H1 (cell line): ENCODE results near the gene GPR137. TPM values are rescaled to one million over a fixed set of nuclear protein-coding genes. Genes with fewer than 3 reads are reported as not detected.

Experiments used
- CTCF ChIA-PET: fragments of 300-600 bp; sonication (Branson Sonifier 250); formaldehyde crosslinking; loops from one replicate; lab custom pipeline; 2021; ENCODE audit not compliant: partially characterized antibody; lab: Charles Lee
- POLR2A ChIA-PET: fragments of 300-600 bp; sonication (Branson Sonifier 250); formaldehyde crosslinking; loops from one replicate; lab custom pipeline; 2021; ENCODE audit warnings: inconsistent platforms; ENCODE audit not compliant: partially characterized antibody; lab: Charles Lee
- DNase-seq, 2 experiments: peaks; one replicate each; pipeline versions ENCODE4 v3.0.0 to v3.0.0-alpha.2; 2010 to 2022; ENCODE audit warnings: low spot score in 2 of 2, low read depth in 1 of 2, mixed read lengths in 1 of 2
- FAIRE-seq: peaks from 2 replicates; lab custom pipeline; 2011; peaks lifted over from hg19 to GRCh38; lab: Jason Lieb, UNC
- H2AFZ ChIP-seq: 2 replicates; pipeline ENCODE4 v1.8.1; 2012; ENCODE audit warnings: low read length, inconsistent platforms
- H2AK5ac ChIP-seq: 2 replicates; pipeline ENCODE4 v1.6.1; 2013; ENCODE audit warnings: low read depth, low read length
- H2BK120ac ChIP-seq: replicated peaks from 2 replicates; pipeline ENCODE3; 2013; ENCODE audit warnings: low read depth, low read length, inconsistent platforms
- H2BK12ac ChIP-seq: 2 replicates; pipeline ENCODE4 v1.6.1; 2013; ENCODE audit warnings: low read depth, low read length
- H2BK15ac ChIP-seq: 2 replicates; pipeline ENCODE4 v1.6.1; 2013; ENCODE audit warnings: low read length
- H2BK20ac ChIP-seq: 2 replicates; pipeline ENCODE4 v1.6.1; 2013; ENCODE audit warnings: low read length
- H2BK5ac ChIP-seq: 2 replicates; pipeline ENCODE4 v1.6.1; 2013; ENCODE audit warnings: low read depth, low read length
- H3K14ac ChIP-seq: 2 replicates; pipeline ENCODE4 v1.6.1; 2013; ENCODE audit warnings: inconsistent platforms; ENCODE audit not compliant: insufficient read length
- H3K18ac ChIP-seq: 2 replicates; pipeline ENCODE4 v1.6.1; 2013; ENCODE audit warnings: low read length; ENCODE audit errors: extremely low read depth
- H3K23ac ChIP-seq: 2 replicates; pipeline ENCODE4 v1.6.1; 2013; ENCODE audit warnings: inconsistent platforms; ENCODE audit not compliant: insufficient read length
- H3K23me2 ChIP-seq: 2 replicates; pipeline ENCODE4 v1.6.1; 2013; ENCODE audit warnings: low read depth, low read length
- H3K27ac ChIP-seq: 2 replicates; pipeline ENCODE4 v1.6.1; 2011; ENCODE audit warnings: low read depth, low read length, inconsistent platforms
- H3K27me3 ChIP-seq, 4 experiments: replicated peaks in 1 of 4; 1 replicate in 1 of 4; 2 replicates in 3 of 4; pipeline versions ENCODE4 v1.6.1 to v1.8.1; 2011 to 2013; ENCODE audit warnings: low read length in 3 of 4, mild to moderate bottlenecking in 3 of 4, inconsistent platforms in 2 of 4, mixed read lengths in 2 of 4, moderate library complexity in 1 of 4; ENCODE audit not compliant: control insufficient read depth in 3 of 4, insufficient read depth in 3 of 4; ENCODE audit errors: extremely low read depth in 1 of 4
- H3K36me3 ChIP-seq, 4 experiments: 2 replicates each; pipeline versions ENCODE4 v1.6.1 to v1.8.1; 2011 to 2013; ENCODE audit warnings: mild to moderate bottlenecking in 4 of 4, low read length in 3 of 4, moderate library complexity in 2 of 4, control low read depth in 1 of 4, inconsistent platforms in 1 of 4; ENCODE audit not compliant: insufficient read depth in 4 of 4, control insufficient read depth in 2 of 4
- H3K4ac ChIP-seq: replicated peaks from 2 replicates; pipeline ENCODE3; 2013; ENCODE audit warnings: low read length, low read depth, mixed read lengths, inconsistent platforms; ENCODE audit not compliant: insufficient read length
- H3K4me1 ChIP-seq, 4 experiments: replicated peaks in 1 of 4; 1 replicate in 1 of 4; 2 replicates in 3 of 4; pipeline versions ENCODE4 v1.6.1 to v1.8.1; 2011 to 2013; ENCODE audit warnings: low read length in 3 of 4, inconsistent platforms in 2 of 4, mixed read lengths in 1 of 4; ENCODE audit not compliant: insufficient read depth in 4 of 4, control insufficient read depth in 3 of 4
- H3K4me2 ChIP-seq, 2 experiments: 2 replicates each; pipeline versions ENCODE4 v1.6.1 to v1.8.1; 2011 to 2013; ENCODE audit warnings: low read depth in 2 of 2, low read length in 2 of 2, control low read depth in 1 of 2, inconsistent platforms in 1 of 2, mild to moderate bottlenecking in 1 of 2; ENCODE audit not compliant: insufficient read depth in 1 of 2
- H3K4me3 ChIP-seq, 4 experiments: fragments of 200-600, 300-600 bp in 1 of 4; sonication (generic), shearing (Covaris generic), sonication (Bioruptor Twin) in 1 of 4; 2 replicates each; pipeline versions ENCODE4 v1.5.1 to v1.8.1; 2011 to 2016; ENCODE audit warnings: low read length in 4 of 4, low read depth in 3 of 4, control low read depth in 2 of 4, inconsistent platforms in 2 of 4, mild to moderate bottlenecking in 2 of 4, mixed read lengths in 1 of 4, moderate library complexity in 1 of 4; ENCODE audit not compliant: insufficient read depth in 2 of 4; ENCODE audit errors: extremely low read depth in 1 of 4
- H3K56ac ChIP-seq: replicated peaks from 2 replicates; pipeline ENCODE3; 2013; ENCODE audit warnings: low read depth, mild to moderate bottlenecking, mixed read lengths, low read length, inconsistent platforms; ENCODE audit not compliant: insufficient read length
- H3K79me1 ChIP-seq: 2 replicates; pipeline ENCODE4 v1.6.1; 2013; ENCODE audit warnings: low read depth, low read length, control low read depth
- H3K79me2 ChIP-seq, 2 experiments: 2 replicates each; pipeline versions ENCODE4 v1.6.1 to v1.8.1; 2012 to 2013; ENCODE audit warnings: low read length in 2 of 2, mild to moderate bottlenecking in 2 of 2, inconsistent platforms in 1 of 2; ENCODE audit not compliant: insufficient read depth in 2 of 2, control insufficient read depth in 1 of 2
- H3K9ac ChIP-seq, 4 experiments: replicated peaks in 1 of 4; 1 replicate in 1 of 4; 2 replicates in 3 of 4; pipeline versions ENCODE4 v1.6.1 to v1.8.1; 2011 to 2013; ENCODE audit warnings: low read depth in 3 of 4, low read length in 3 of 4, control low read depth in 2 of 4, mild to moderate bottlenecking in 2 of 4, moderate library complexity in 2 of 4, inconsistent platforms in 1 of 4; ENCODE audit errors: extremely low read depth in 1 of 4
- H3K9me3 ChIP-seq, 2 experiments: 2 replicates each; pipeline versions ENCODE4 v1.6.1 to v1.8.1; 2012 to 2013; ENCODE audit warnings: mild to moderate bottlenecking in 2 of 2, moderate library complexity in 2 of 2, control low read depth in 1 of 2, inconsistent platforms in 1 of 2, low read depth in 1 of 2, low read length in 1 of 2, mixed read lengths in 1 of 2; ENCODE audit not compliant: insufficient read depth in 2 of 2
- H4K20me1 ChIP-seq, 2 experiments: replicated peaks in 1 of 2; 2 replicates each; pipeline versions ENCODE3 to v1.8.1; 2011 to 2013; ENCODE audit warnings: inconsistent platforms in 2 of 2, low read length in 2 of 2, mild to moderate bottlenecking in 1 of 2; ENCODE audit not compliant: insufficient read depth in 2 of 2, control insufficient read depth in 1 of 2
- H4K5ac ChIP-seq: 2 replicates; pipeline ENCODE4 v1.6.1; 2013; ENCODE audit warnings: low read length, low read depth, mixed read lengths, inconsistent platforms; ENCODE audit not compliant: insufficient read length
- H4K8ac ChIP-seq: 2 replicates; pipeline ENCODE4 v1.8.0; 2013; ENCODE audit warnings: mild to moderate bottlenecking, moderate library complexity, low read length, inconsistent platforms; ENCODE audit not compliant: insufficient read depth; ENCODE audit errors: extremely low read depth
- H4K91ac ChIP-seq: replicated peaks from 2 replicates; pipeline ENCODE3; 2013; ENCODE audit warnings: low read length, mixed read lengths, inconsistent platforms; ENCODE audit not compliant: insufficient read length
- CHD2 ChIP-seq: IDR thresholded peaks from 2 replicates; pipeline ENCODE4 v1.6.1; 2012; ENCODE audit warnings: low read length, improper control_type of control experiment
- CTCF ChIP-seq, 3 experiments: IDR thresholded peaks; 1 replicate in 2 of 3; 2 replicates in 1 of 3; pipeline versions ENCODE4 v1.5.1 to v1.6.1; 2011; ENCODE audit warnings: low read length in 3 of 3, mild to moderate bottlenecking in 3 of 3, inconsistent platforms in 2 of 3, low read depth in 1 of 3, moderate library complexity in 1 of 3; ENCODE audit not compliant: insufficient read depth in 1 of 3; ENCODE audit errors: control extremely low read depth in 1 of 3
- HDAC6 ChIP-seq: IDR thresholded peaks from one replicate; pipeline ENCODE4 v1.7.1; 2012; ENCODE audit warnings: low read depth, mild to moderate bottlenecking, inconsistent platforms, low read length, moderate library complexity
- MAFK ChIP-seq: IDR thresholded peaks from 2 replicates; pipeline ENCODE4 v1.6.1; 2012; ENCODE audit warnings: low read depth, mild to moderate bottlenecking, improper control_type of control experiment, low read length
- POLR2AphosphoS5 ChIP-seq: IDR thresholded peaks from 2 replicates; pipeline ENCODE4 v1.6.1; 2011; ENCODE audit warnings: low read depth, low read length
- SIX5 ChIP-seq: IDR thresholded peaks from 2 replicates; pipeline ENCODE4 v1.6.1; 2011; ENCODE audit warnings: mild to moderate bottlenecking, low read depth, low read length
- TAF1 ChIP-seq: IDR thresholded peaks from 2 replicates; pipeline ENCODE4 v1.6.1; 2011; ENCODE audit warnings: mild to moderate bottlenecking, low read depth, low read length
- TCF12 ChIP-seq: IDR thresholded peaks from 2 replicates; pipeline ENCODE4 v1.6.1; 2011; ENCODE audit warnings: low read depth, mild to moderate bottlenecking, low read length
- TEAD4 ChIP-seq: IDR thresholded peaks from 2 replicates; pipeline ENCODE4 v1.6.1; 2012; ENCODE audit warnings: low read depth, low read length, inconsistent platforms, mixed read lengths
- WGBS, 2 experiments: shearing (Covaris generic) in 1 of 2; methylation state at CpG; one replicate each; pipeline versions ENCODE4 v1.1.6 to v1.1.7; 2013 to 2015; ENCODE audit warnings: low lambda C conversion rate in 2 of 2, mixed read lengths in 2 of 2, inconsistent platforms in 1 of 2, low coverage in 1 of 2, missing lambda C conversion rate in 1 of 2; ENCODE audit not compliant: insufficient replicate concordance in 2 of 2, insufficient coverage in 1 of 2, insufficient read length in 1 of 2; ENCODE audit errors: extremely low coverage in 1 of 2, missing lambda C conversion rate in 1 of 2; 5-methylcytosine and 5-hydroxymethylcytosine counted together
- polyA plus RNA-seq, 7 experiments: library from polyadenylated mRNA; depleted of rRNA in 3 of 7; stranded (reverse) in 5 of 7; unstranded in 2 of 7; fragments of >200 nt in 5 of 7; fragments of 200-250 nt in 2 of 7; gene quantifications; 1 replicate in 5 of 7; 2 replicates in 1 of 7; 4 replicates in 1 of 7; pipeline versions ENCODE4 v1.2.1 to v1.2.3, GENCODE V29; 2011 to 2013; ENCODE audit warnings: missing spikeins in 2 of 7, mixed read lengths in 2 of 7
- total RNA-seq: library from RNA; stranded (reverse); fragmentation: NEBNext Ultra II Directional; extraction: Animal tissue kit (Norgen Biotek cat#: 25700); gene quantifications from 2 replicates; pipeline ENCODE4 v1.2.1, GENCODE V29; 2021

Gene GPR137
- total and polyA plus RNA-seq, 2 of the 8 experiments (the other 6 are each of a cell fraction or from before 2014, with no cell fraction given): 36.2 to 37.8 TPM

- H4K5ac ChIP-seq: no peak overlapping the region
- DNase-seq: no peak
- WGBS, 2 experiments: 89% methylated on average over 13 of the region's 13 CpGs; no CpG with 5 or more reads in 1 of the 2 experiments
- no peak overlapping the region for H4K91ac ChIP-seq
- peaks cover 0 to 17% of the 10 kb centered on the region in 2 experiments; a peak in 2 of 4 replicates for H3K79me2 ChIP-seq
- H4K8ac ChIP-seq: no peak overlapping the region
- H2AK5ac ChIP-seq: no peak overlapping the region
- H3K36me3 ChIP-seq: no peaks in the 10 kb centered on the region; a peak in 1 of 8 replicates
- CTCF ChIA-PET: interaction anchor here (0.6 to 20.8 kb wide), 25 partner anchors 8 to 683 kb away, joined by 3 to 614 read pairs (median 4); partner anchors contain the start of genes BAD, CCDC88B, FERMT3 and GPR137
- no peak overlapping the region for H2BK120ac ChIP-seq
- H3K18ac ChIP-seq: no peak overlapping the region; the same call in 1 of the 2 replicates
- peaks cover 20 to 41% (median 29%) of the 10 kb centered on the region in 4 experiments for H3K27me3 ChIP-seq
- no peak overlapping the region for H2AFZ ChIP-seq
- peaks cover 15% of the 10 kb centered on the region; the same call in 1 of the 2 replicates for H3K23me2 ChIP-seq
- POLR2A ChIA-PET: interaction anchor here (0.9 to 5.6 kb wide), 21 partner anchors 10 to 384 kb away, joined by 3 to 57 read pairs (median 6); partner anchors contain the start of genes BAD, FERMT3, GPR137 and PLCB3
- peaks cover 2 to 3% of the 10 kb centered on the region in 2 experiments for H4K20me1 ChIP-seq
- H2BK15ac ChIP-seq: no peak overlapping the region
- no peak overlapping the region for H3K14ac ChIP-seq
- H3K4me3 ChIP-seq: 0 out of 8 replicates have a peak overlapping the region, but pooled peaks of 2 of the 4 experiments have one; percentile 57 to 59
- H2BK12ac ChIP-seq: no peak overlapping the region
- peak overlapping the region in 1 of 2 experiments; percentile 38; a peak in 2 of 4 replicates for H3K4me2 ChIP-seq
- no peak overlapping the region for H3K4ac ChIP-seq
- H3K79me1 ChIP-seq: peaks cover 11% of the 10 kb centered on the region; the same call in 1 of the 2 replicates
- H2BK20ac ChIP-seq: no peak overlapping the region
- H3K56ac ChIP-seq: no peak overlapping the region
- H3K27ac ChIP-seq: no peak overlapping the region
- H3K23ac ChIP-seq: no peak overlapping the region
- no peak overlapping the region for H3K9ac ChIP-seq
- H3K4me1 ChIP-seq: peaks cover 3 to 22% (median 19%) of the 10 kb centered on the region in 4 experiments; a peak in 6 of 7 replicates
- H3K9me3 ChIP-seq: no peaks in the 10 kb centered on the region; a peak in 1 of 4 replicates
- H2BK5ac ChIP-seq: no peak overlapping the region
- no peak for FAIRE-seq
- TF ChIP-seq SIX5 (no peak), POLR2AphosphoS5 (no peak), HDAC6 (no peak), MAFK (no peak), TEAD4 (no peak), TCF12 (no peak), CHD2 (no peak), TAF1 (no peak), CTCF (IDR thresholded peaks at IDR 0.05; ENCODE audit: control extremely low read depth in 1 of 3, insufficient read depth in 1 of 3, low read depth in 1 of 3, low read length in 3 of 3) (no peak)
Measured at GRCh38 chr11:64303109-64304031, 17.7 kb downstream of the GPR137 start.
